Sigmoid colon (tissue), 7 donors: ENCODE results near the gene RALA. TPM values are rescaled to one million over a fixed set of nuclear protein-coding genes. Genes with fewer than 3 reads are reported as not detected.

ENCODE experiments used
- DNase-seq: peaks from one replicate; pipeline ENCODE4 v3.0.0-alpha.2; 2019
- H3K27ac ChIP-seq, 4 donors: fragments of 200-600 bp; sonication (generic); one replicate each; pipeline ENCODE4 v1.5.1; 2016 to 2019; ENCODE audit warnings: mild to moderate bottlenecking in 1 of 4
- H3K27me3 ChIP-seq, 3 donors: fragments of 200-600 bp; sonication (generic); one replicate each; pipeline ENCODE4 v1.5.1; 2019; ENCODE audit warnings: mild to moderate bottlenecking in 1 of 3
- H3K36me3 ChIP-seq, 4 donors: fragments of 200-600 bp; sonication (generic); one replicate each; pipeline ENCODE4 v1.5.1; 2016 to 2019
- H3K4me1 ChIP-seq, 4 donors: fragments of 200-600 bp; sonication (generic); one replicate each; pipeline ENCODE4 v1.5.1; 2017 to 2019
- H3K4me3 ChIP-seq, 4 donors: fragments of 200-600 bp; sonication (generic); one replicate each; pipeline ENCODE4 v1.5.1; 2017 to 2019; ENCODE audit warnings: mild to moderate bottlenecking in 2 of 4, moderate library complexity in 1 of 4
- H3K9me3 ChIP-seq, 4 donors: fragments of 200-600 bp in 3 of 4; sonication (generic) in 3 of 4; one replicate each; pipeline versions ENCODE4 v1.5.1 to v1.6.1; 2013 to 2019
- CTCF ChIP-seq, 4 experiments: fragments of 450-650 bp in 3 of 4; fragments of 200-600 bp in 1 of 4; IDR thresholded peaks; one replicate each; pipeline ENCODE4 v1.5.1; 2016 to 2019; ENCODE audit warnings: antibody characterized with exemption in 4 of 4, mild to moderate bottlenecking in 3 of 4, moderate library complexity in 2 of 4
- EP300 ChIP-seq, 4 donors: sonication (generic); formaldehyde crosslinking; IDR thresholded peaks; one replicate each; pipeline ENCODE4 v1.6.1; 2017; ENCODE audit warnings: antibody characterized with exemption in 4 of 4
- POLR2A ChIP-seq, 2 donors: fragments of 450-650 bp; IDR thresholded peaks; one replicate each; pipeline ENCODE4 v1.6.1; 2016; ENCODE audit warnings: antibody characterized with exemption in 2 of 2, mild to moderate bottlenecking in 2 of 2, moderate library complexity in 2 of 2
- POLR2AphosphoS5 ChIP-seq, 4 donors: sonication (generic); formaldehyde crosslinking; IDR thresholded peaks; one replicate each; pipeline ENCODE4 v1.6.1; 2017; ENCODE audit warnings: antibody characterized with exemption in 4 of 4
- WGBS, 2 donors: extraction: QIAGEN DNeasy Blood & Tissue Kit; methylation state at CpG; one replicate each; pipeline ENCODE4 v1.1.7; 2013; 5-methylcytosine and 5-hydroxymethylcytosine counted together
- intact Hi-C: fragments of 100-400 bp; cut with DNase I; formaldehyde crosslinking; loops from one replicate; pipeline ENCODE4 v1.15.1; 2023
- polyA plus RNA-seq, 3 donors: library from polyadenylated mRNA; stranded (reverse); fragments of 200-250 nt; gene quantifications; one replicate each; pipeline ENCODE4 v1.2.3, GENCODE V29; 2013
- total RNA-seq, 4 donors: library from RNA; depleted of rRNA; stranded (reverse); fragments of >200 nt; gene quantifications; one replicate each; pipeline ENCODE4 v1.1.0, GENCODE V29; 2016
- donor health status: healthy with polysubstance abuse.
- donor health status: Bipolar disorder and iron deficiency.
- donor health status: healthy.

Gene RALA
- total and polyA plus RNA-seq, 7 donors = 11.5 to 68.0 (median 19.6) TPM

- no peak for DNase-seq
- Histone ChIP-seq H3K4me1 (peaks cover 0 to 12% (median 9%) of the 10 kb centered on the region in 4 donors), H3K4me3 (no peak overlapping the region), H3K36me3 (peaks cover 0 to under 1% (median 0%) of the 10 kb centered on the region in 4 donors), H3K27me3 (no peaks in the 10 kb centered on the region), H3K27ac (no peak overlapping the region), H3K9me3 (peaks cover 0 to 24% (median 7%) of the 10 kb centered on the region in 4 donors)
- TF ChIP-seq POLR2AphosphoS5 (IDR thresholded peaks at IDR 0.05) (no peak), POLR2A (IDR thresholded peaks at IDR 0.05) (no peak), EP300 (IDR thresholded peaks at IDR 0.05) (no peak), CTCF (IDR thresholded peaks at IDR 0.05) (no peak)
- intact Hi-C loops = no loop called here
- WGBS, 2 donors = 81 to 91% methylated on average over 1 of the region's 1 CpG
Observed at GRCh38 chr7:39712751-39713150, 89.4 kb downstream of the RALA start.

DNA sequence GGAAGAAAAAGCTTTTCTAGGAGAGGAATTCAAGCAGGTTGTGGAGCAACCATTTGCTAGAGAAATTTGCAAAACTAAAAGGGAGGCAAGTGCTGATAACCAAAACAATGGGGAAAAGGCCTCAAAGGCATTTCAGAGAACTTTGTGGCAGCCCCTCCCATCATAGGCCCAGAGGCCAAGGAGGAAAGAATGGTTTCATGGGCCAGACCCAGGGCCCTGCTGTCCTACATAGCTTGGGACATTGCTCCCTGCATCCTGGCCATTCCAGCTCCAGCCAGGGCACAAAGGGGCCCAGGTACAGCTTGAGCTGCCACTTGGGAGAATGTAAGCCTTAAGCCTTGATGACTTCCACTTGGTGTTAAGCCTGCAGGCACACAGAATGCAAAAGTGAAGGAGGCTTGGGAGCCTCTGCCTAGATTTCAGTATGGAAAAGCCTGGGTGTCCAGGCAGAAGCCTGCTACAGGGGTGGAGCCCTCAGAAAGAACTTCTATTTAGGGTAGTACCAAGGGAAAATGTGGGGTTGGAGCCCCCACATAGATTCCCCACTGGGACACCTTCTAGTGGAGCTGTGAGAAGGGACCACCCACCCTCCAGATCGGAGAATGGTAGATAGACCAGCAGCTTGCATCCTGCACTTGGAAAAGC is 91.2 kb downstream of the RALA start:
- TF ChIP-seq CTCF (IDR thresholded peaks at IDR 0.05) = no peak
- no peaks in the 10 kb centered on the region for H3K27me3 ChIP-seq
- intact Hi-C loops = no loop called here
- H3K4me1 ChIP-seq = peaks cover 0 to 8% (median 7%) of the 10 kb centered on the region in 4 donors
- no peak overlapping the region for H3K4me3 ChIP-seq
- no peaks in the 10 kb centered on the region for H3K36me3 ChIP-seq
- no peak for DNase-seq
- 98 to 100% methylated on average over 1 of the region's 1 CpG for WGBS, 2 donors
- peaks cover 0 to 24% (median 7%) of the 10 kb centered on the region in 4 donors for H3K9me3 ChIP-seq
- H3K27ac ChIP-seq = no peak overlapping the region

DNA sequence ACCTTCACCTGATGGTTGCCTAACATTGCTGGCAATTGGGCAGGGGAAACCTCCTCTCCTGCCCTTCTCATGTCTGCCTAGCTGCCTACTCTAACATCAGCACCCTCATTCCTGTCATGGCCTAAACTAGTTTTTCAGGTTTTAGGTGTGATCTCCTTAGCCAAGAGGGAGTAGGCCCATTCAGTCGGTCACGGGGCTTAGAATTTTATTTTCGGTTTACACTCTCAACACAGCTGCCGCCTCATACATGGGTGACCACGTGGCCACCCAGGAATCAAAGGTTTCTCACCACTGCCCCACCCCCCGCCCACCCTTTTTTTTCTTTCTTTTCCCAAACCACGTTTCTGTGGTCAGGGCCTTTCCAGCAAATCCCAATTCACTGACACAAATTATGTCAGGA is 97.2 kb downstream of the RALA start:
- TF ChIP-seq POLR2A (IDR thresholded peaks at IDR 0.05) (no peak), CTCF (IDR thresholded peaks at IDR 0.05) (no peak), EP300 (IDR thresholded peaks at IDR 0.05) (no peak), POLR2AphosphoS5 (IDR thresholded peaks at IDR 0.05) (no peak)
- H3K4me1 ChIP-seq = no peaks in the 10 kb centered on the region
- no peaks in the 10 kb centered on the region for H3K36me3 ChIP-seq
- DNase-seq = no peak
- H3K27ac ChIP-seq = no peak overlapping the region
- no peaks in the 10 kb centered on the region for H3K27me3 ChIP-seq
- intact Hi-C loops = no loop called here
- H3K9me3 ChIP-seq = peaks cover 0 to 4% (median 0%) of the 10 kb centered on the region in 4 donors
- no peak overlapping the region for H3K4me3 ChIP-seq
- WGBS, 2 donors = 18 to 65% methylated on average over 7 of the region's 7 CpGs

DNA sequence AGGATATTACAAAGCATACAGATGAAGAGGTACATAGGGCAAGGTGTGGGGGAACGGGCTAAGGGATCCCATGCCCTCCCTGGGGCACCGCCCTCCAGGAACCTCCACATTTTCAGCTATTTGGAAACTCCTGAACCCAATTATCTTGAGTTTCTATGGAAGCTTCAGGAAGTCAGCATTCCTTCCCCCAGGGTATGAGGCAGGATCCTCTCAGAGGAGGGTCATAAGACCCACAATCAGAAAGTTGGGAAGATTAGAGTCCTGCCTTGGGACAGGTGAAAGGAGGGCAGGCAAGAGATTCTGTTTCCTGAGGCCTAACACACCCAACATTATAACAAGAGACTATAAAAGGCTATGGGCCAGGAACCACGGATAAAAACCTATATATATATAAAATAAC is 98.0 kb downstream of the RALA start:
- Histone ChIP-seq H3K27ac (no peak overlapping the region), H3K27me3 (no peaks in the 10 kb centered on the region), H3K36me3 (no peaks in the 10 kb centered on the region), H3K4me1 (no peaks in the 10 kb centered on the region), H3K9me3 (no peaks in the 10 kb centered on the region), H3K4me3 (no peak overlapping the region)
- WGBS, 2 donors = 57 to 76% methylated on average over 3 of the region's 3 CpGs
- no peak for DNase-seq
- TF ChIP-seq EP300 (IDR thresholded peaks at IDR 0.05) (no peak), POLR2AphosphoS5 (IDR thresholded peaks at IDR 0.05) (no peak), CTCF (IDR thresholded peaks at IDR 0.05) (no peak), POLR2A (IDR thresholded peaks at IDR 0.05) (no peak)
- intact Hi-C loops = no loop called here
